ENCODE results near the gene MYO16.

MYO16 gene

GRCh38 chr13:109154546-109154945 lies 525.1 kb downstream of the MYO16 start:
- DNase-seq (ENCODE audit: low read depth): peak; percentile 61
- no peak overlapping the region for H3K4me3 ChIP-seq (ENCODE audit: low read length)
- TF ChIP-seq CTCF (conservative IDR thresholded peaks at IDR 0.05; ENCODE audit: low read depth, low read length): no peak

- TF ChIP-seq CTCF (conservative IDR thresholded peaks at IDR 0.05; ENCODE audit: low read depth, low read length): no peak
- H3K4me3 ChIP-seq (ENCODE audit: low read length): no peak overlapping the region
- DNase-seq (ENCODE audit: low read depth): peak; percentile 73
These were observed 525.8 kb downstream of the MYO16 start for GRCh38 chr13:109154966-109155761.

DNA sequence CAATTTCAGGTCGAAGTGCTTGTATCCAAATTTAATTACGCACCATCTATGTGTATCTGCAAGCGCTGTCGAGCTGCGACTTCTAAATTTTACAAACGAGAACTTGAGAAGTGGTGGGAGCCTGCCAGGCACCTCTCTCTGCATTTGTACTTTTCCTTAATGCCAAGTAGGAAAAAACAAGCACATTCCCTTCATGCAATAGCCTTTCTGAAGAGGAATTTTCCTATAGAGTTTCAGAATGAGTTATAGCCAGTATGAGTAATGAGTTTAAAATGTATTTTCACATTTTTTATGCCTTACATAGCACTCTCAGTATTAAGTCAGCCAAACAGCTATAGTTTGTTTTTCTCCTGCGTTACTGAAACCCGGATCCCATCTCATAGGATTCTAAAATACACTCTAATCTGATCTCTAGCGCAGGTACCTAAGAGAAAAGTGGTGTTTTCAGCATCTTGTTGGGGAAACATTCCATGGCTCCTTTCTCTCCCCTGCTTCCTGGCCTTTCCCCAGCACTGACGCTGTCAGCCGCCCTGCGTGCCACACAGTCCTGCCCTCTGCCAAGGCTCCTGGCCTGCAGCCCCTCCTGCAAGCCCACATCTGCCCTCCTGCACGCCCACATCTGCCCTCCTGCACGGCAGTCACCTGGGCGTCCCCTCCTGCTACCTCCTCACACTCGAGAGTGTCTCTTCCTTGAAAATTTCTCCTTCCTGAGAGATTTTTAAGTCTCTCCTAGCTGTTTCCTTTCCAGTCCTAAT lies 526.9 kb downstream of the MYO16 start:
- TF ChIP-seq CTCF (conservative IDR thresholded peaks at IDR 0.05; ENCODE audit: low read depth, low read length): no peak
- H3K4me3 ChIP-seq (ENCODE audit: low read length): no peak overlapping the region

GRCh38 chr13:109157275-109157674 lies 527.9 kb downstream of the MYO16 start:
- no peak for TF ChIP-seq CTCF (conservative IDR thresholded peaks at IDR 0.05; ENCODE audit: low read depth, low read length)
- DNase-seq (ENCODE audit: low read depth): no peak
- no peak overlapping the region for H3K4me3 ChIP-seq (ENCODE audit: low read length)

More for the DNA sequence above, 526.9 kb downstream of the MYO16 start:
- DNase-seq (ENCODE audit: low read depth): peak; percentile 73

DNA sequence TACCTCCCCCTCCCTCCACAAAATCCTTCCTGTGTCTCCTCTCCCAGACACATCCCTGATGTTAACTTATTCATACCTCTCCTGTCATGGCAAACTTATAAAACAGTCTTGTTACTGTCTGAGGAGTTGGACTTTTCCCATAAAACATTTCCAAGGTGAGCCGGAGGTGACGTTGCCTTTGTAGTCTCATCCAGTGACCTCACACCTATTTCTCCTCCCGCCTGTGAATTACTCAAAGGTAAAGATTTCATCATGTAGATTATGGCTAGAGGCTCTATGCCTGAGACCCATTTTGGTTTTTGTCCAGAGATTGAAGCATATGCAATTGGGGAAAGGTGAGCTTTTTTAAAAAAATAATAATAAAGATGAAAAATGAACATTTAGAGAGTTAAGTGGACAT lies 529.0 kb downstream of the MYO16 start:
- H3K4me3 ChIP-seq (ENCODE audit: low read length): no peak overlapping the region
- no peak for DNase-seq (ENCODE audit: low read depth)
- no peak for TF ChIP-seq CTCF (conservative IDR thresholded peaks at IDR 0.05; ENCODE audit: low read depth, low read length)

GRCh38 chr13:109159650-109160309 lies 530.4 kb downstream of the MYO16 start:
- no peak for TF ChIP-seq CTCF (conservative IDR thresholded peaks at IDR 0.05; ENCODE audit: low read depth, low read length)
- H3K4me3 ChIP-seq (ENCODE audit: low read length): no peak overlapping the region
- DNase-seq (ENCODE audit: low read depth): no peak
